Measurements from ENCODE around the gene CPSF3. TPM values are rescaled to one million over a fixed set of nuclear protein-coding genes. Genes with fewer than 3 reads are reported as not detected.
A peak's percentile ranks its signal among the peaks of the same experiment; 100 is the strongest.

CPSF3 gene
- total RNA-seq, 4 donors from 2014 or later: 18.6 to 43.9 (median 25.0) TPM

GRCh38 chr2:9473308-9473984 lies 50.0 kb downstream of the CPSF3 start:
- peaks cover 0 to 38% (median 0%) of the 10 kb centered on the region in 3 donors for H3K36me3 ChIP-seq
- no peak for TF ChIP-seq POLR2A (IDR thresholded peaks at IDR 0.05)
- TF ChIP-seq, protein P1, sequence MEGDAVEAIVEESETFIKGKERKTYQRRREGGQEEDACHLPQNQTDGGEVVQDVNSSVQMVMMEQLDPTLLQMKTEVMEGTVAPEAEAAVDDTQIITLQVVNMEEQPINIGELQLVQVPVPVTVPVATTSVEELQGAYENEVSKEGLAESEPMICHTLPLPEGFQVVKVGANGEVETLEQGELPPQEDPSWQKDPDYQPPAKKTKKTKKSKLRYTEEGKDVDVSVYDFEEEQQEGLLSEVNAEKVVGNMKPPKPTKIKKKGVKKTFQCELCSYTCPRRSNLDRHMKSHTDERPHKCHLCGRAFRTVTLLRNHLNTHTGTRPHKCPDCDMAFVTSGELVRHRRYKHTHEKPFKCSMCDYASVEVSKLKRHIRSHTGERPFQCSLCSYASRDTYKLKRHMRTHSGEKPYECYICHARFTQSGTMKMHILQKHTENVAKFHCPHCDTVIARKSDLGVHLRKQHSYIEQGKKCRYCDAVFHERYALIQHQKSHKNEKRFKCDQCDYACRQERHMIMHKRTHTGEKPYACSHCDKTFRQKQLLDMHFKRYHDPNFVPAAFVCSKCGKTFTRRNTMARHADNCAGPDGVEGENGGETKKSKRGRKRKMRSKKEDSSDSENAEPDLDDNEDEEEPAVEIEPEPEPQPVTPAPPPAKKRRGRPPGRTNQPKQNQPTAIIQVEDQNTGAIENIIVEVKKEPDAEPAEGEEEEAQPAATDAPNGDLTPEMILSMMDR (IDR thresholded peaks at IDR 0.05): peak in 1 of 5 experiments; percentile 14
- H3K4me1 ChIP-seq: peaks cover 0 to 40% (median 16%) of the 10 kb centered on the region in 4 donors
- H3K27ac ChIP-seq: peak overlapping the region; percentile 70 to 94 (median 93)
- WGBS, 2 donors: 42 to 55% methylated on average over 24 of the region's 24 CpGs
- no peaks in the 10 kb centered on the region for H3K27me3 ChIP-seq
- H3K9me3 ChIP-seq: no peaks in the 10 kb centered on the region
- DNase-seq (ENCODE audit: low spot score in 2 of 2): no peak
- H3K4me3 ChIP-seq: peak overlapping the region; percentile 68 to 87 (median 76)

GRCh38 chr2:9473985-9474360 lies 50.5 kb downstream of the CPSF3 start:
- H3K4me1 ChIP-seq: peaks cover 0 to 46% (median 16%) of the 10 kb centered on the region in 4 donors
- H3K27me3 ChIP-seq: no peaks in the 10 kb centered on the region
- peak overlapping the region; percentile 70 to 94 (median 93) for H3K27ac ChIP-seq
- H3K36me3 ChIP-seq: peaks cover 0 to 40% (median 0%) of the 10 kb centered on the region in 3 donors
- peak overlapping the region; percentile 68 to 87 (median 76) for H3K4me3 ChIP-seq
- no peaks in the 10 kb centered on the region for H3K9me3 ChIP-seq
- TF ChIP-seq POLR2A (IDR thresholded peaks at IDR 0.05) (no peak), EP300 (IDR thresholded peaks at IDR 0.05) (no peak)
- TF ChIP-seq, protein P1 (IDR thresholded peaks at IDR 0.05): no peak
- no peak for DNase-seq (ENCODE audit: low spot score in 2 of 2)
- WGBS, 2 donors: 14 to 33% methylated on average over 5 to 37 of the region's 39 CpGs

DNA sequence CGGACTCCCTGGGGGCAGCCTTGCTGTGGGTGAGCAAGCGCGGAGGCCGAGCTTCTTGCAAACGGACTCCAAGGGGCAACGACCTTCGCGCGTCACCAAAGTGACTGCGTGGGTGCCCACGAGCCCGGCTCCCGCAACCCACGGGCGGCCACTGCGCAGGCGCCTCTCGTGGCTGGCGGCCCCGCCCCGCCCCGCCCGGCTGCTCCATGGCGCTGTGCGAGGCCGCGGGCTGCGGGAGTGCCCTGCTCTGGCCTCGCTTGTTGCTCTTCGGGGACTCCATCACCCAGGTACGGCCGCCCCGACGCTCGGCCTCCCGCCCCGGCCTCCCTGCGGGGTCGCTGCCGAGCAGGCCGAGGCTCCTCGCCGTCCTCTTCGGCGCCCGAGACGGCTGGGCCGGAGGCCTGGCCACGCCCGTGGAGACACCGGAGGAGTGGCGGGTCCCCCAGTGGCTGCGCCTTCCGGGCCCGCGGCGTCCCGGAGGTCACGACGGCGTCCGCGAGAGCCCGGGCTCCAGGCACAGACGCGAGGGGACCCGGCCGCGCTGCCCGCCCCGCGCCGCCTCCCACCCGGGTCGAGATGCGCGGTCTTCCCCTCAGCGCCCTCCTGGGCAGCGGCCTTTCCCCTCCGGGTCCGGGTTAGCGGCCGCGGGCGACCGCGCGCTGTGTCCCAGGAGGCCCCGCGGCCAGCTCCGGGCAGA lies 51.1 kb downstream of the CPSF3 start, which contains the start of gene IAH1:
Gene IAH1, plus strand, starts transcription at position 191 of the 697 bp plus-strand sequence. Its CDS starts 16 bp downstream, at position 207.
- TF ChIP-seq POLR2A (IDR thresholded peaks at IDR 0.05) (peak in 1 of 2 donors; percentile 65), EP300 (IDR thresholded peaks at IDR 0.05) (peak in 1 of 2 donors; percentile 55)
- TF ChIP-seq, protein P1 (IDR thresholded peaks at IDR 0.05): peak in 1 of 5 experiments; percentile 35
- no peaks in the 10 kb centered on the region for H3K27me3 ChIP-seq
- H3K36me3 ChIP-seq: peaks cover 0 to 38% (median 0%) of the 10 kb centered on the region in 3 donors
- peak within 1 kb of the TSS; percentile 68 to 87 (median 76) for H3K4me3 ChIP-seq
- H3K27ac ChIP-seq: peak within 1 kb of the TSS; percentile 70 to 94 (median 93)
- WGBS, 2 donors: 0% methylated on average over 17 to 36 of the region's 91 CpGs
- DNase-seq (ENCODE audit: low spot score in 2 of 2): peak in 1 of 2 donors; percentile 30
- peaks cover 0 to 47% (median 16%) of the 10 kb centered on the region in 4 donors for H3K4me1 ChIP-seq
- H3K9me3 ChIP-seq: no peaks in the 10 kb centered on the region

DNA sequence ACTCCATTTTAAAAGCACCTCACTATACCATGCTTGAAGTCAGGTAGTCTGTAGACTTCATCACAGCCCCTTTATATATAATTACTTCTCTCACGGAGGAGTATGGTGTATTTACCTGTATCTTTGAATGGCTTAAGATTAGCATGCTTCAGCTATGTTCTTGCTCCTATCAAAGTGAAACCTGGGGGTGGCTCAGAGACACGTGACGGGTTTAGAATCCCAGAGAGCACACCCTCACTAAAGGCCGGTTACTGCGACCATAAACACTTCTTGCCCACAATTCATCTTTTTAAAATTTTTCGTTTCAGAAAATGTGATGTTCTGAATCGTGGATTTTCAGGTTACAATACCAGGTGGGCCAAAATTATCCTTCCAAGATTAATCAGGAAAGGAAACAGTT lies 54.5 kb downstream of the CPSF3 start:
- Histone ChIP-seq H3K4me1 (peaks cover 0 to 47% (median 16%) of the 10 kb centered on the region in 4 donors), H3K4me3 (no peak overlapping the region), H3K27me3 (no peaks in the 10 kb centered on the region), H3K27ac (peak overlapping the region in 1 of 4 donors; percentile 13), H3K36me3 (peaks cover 0 to 47% (median 18%) of the 10 kb centered on the region in 3 donors), H3K9me3 (no peaks in the 10 kb centered on the region)
- 78 to 79% methylated on average over 7 of the region's 7 CpGs for WGBS, 2 donors
- DNase-seq (ENCODE audit: low spot score in 2 of 2): no peak
- no peak for TF ChIP-seq EP300 (IDR thresholded peaks at IDR 0.05)
- TF ChIP-seq POLR2A (IDR thresholded peaks at IDR 0.05): no peak
- TF ChIP-seq, protein P1 (IDR thresholded peaks at IDR 0.05): no peak
